Astrocyte (in vitro differentiated cells and primary cell): Measurements from ENCODE around the gene ULBP3. TPM values are rescaled to one million over a fixed set of nuclear protein-coding genes. Genes with fewer than 3 reads are reported as not detected.

Experiments
- DNase-seq: peaks from one replicate; pipeline ENCODE4 v3.0.0-alpha.2; 2010; ENCODE audit warnings: low read depth
- FAIRE-seq: peaks from 2 replicates; lab custom pipeline; 2011; peaks lifted over from hg19 to GRCh38; lab: Jason Lieb, UNC
- H2AFZ ChIP-seq: 2 replicates; pipeline ENCODE4 v1.6.0; 2012; ENCODE audit warnings: low read depth, low read length, inconsistent platforms
- H3K27ac ChIP-seq: 2 replicates; pipeline ENCODE4 v1.5.1; 2011; ENCODE audit warnings: low read depth, low read length, inconsistent platforms
- H3K27me3 ChIP-seq: 2 replicates; pipeline ENCODE4 v1.6.0; 2011; ENCODE audit warnings: low read length, inconsistent platforms; ENCODE audit not compliant: insufficient read depth
- H3K36me3 ChIP-seq: 2 replicates; pipeline ENCODE4 v1.5.1; 2011; ENCODE audit warnings: low read length, inconsistent platforms; ENCODE audit not compliant: insufficient read depth
- H3K4me1 ChIP-seq: 2 replicates; pipeline ENCODE4 v1.5.1; 2011; ENCODE audit warnings: low read length, inconsistent platforms; ENCODE audit not compliant: insufficient read depth
- H3K4me2 ChIP-seq: 2 replicates; pipeline ENCODE4 v1.6.0; 2012; ENCODE audit warnings: low read length, inconsistent platforms
- H3K4me3 ChIP-seq: 2 replicates; pipeline ENCODE4 v1.5.1; 2011; ENCODE audit warnings: low read depth, mild to moderate bottlenecking, low read length, inconsistent platforms; ENCODE audit not compliant: insufficient read depth
- H3K79me2 ChIP-seq: 2 replicates; pipeline ENCODE4 v1.6.0; 2012; ENCODE audit warnings: mild to moderate bottlenecking, low read length, inconsistent platforms; ENCODE audit not compliant: insufficient read depth
- H3K9ac ChIP-seq: 2 replicates; pipeline ENCODE4 v1.6.0; 2012; ENCODE audit warnings: mild to moderate bottlenecking, low read length, inconsistent platforms
- H3K9me3 ChIP-seq: 2 replicates; pipeline ENCODE4 v1.5.1; 2012; ENCODE audit warnings: low read depth, mild to moderate bottlenecking, low read length, inconsistent platforms; ENCODE audit not compliant: insufficient read depth
- H4K20me1 ChIP-seq: 2 replicates; pipeline ENCODE4 v1.6.0; 2012; ENCODE audit warnings: low read length, inconsistent platforms; ENCODE audit not compliant: insufficient read depth
- H3K27ac Mint-ChIP-seq: one replicate; pipeline ENCODE4 v1.8.0; 2021; ENCODE audit warnings: mild to moderate bottlenecking, mixed read lengths; ENCODE audit not compliant: unreplicated experiment
- H3K27me3 Mint-ChIP-seq: one replicate; pipeline ENCODE4 v1.8.0; 2021; ENCODE audit warnings: low read depth, mixed read lengths; ENCODE audit not compliant: unreplicated experiment
- H3K36me3 Mint-ChIP-seq: one replicate; pipeline ENCODE4 v1.8.0; 2021; ENCODE audit warnings: low read depth, mixed read lengths; ENCODE audit not compliant: unreplicated experiment
- H3K4me1 Mint-ChIP-seq: one replicate; pipeline ENCODE4 v1.8.0; 2021; ENCODE audit warnings: low read depth, mixed read lengths; ENCODE audit not compliant: unreplicated experiment
- H3K4me3 Mint-ChIP-seq: one replicate; pipeline ENCODE4 v1.8.0; 2021; ENCODE audit warnings: mild to moderate bottlenecking, moderate library complexity, mixed read lengths; ENCODE audit not compliant: unreplicated experiment
- H3K9me3 Mint-ChIP-seq: one replicate; pipeline ENCODE4 v1.8.0; 2021; ENCODE audit warnings: mild to moderate bottlenecking, mixed read lengths; ENCODE audit not compliant: unreplicated experiment
- EZH2 ChIP-seq: IDR thresholded peaks from 2 replicates; pipeline ENCODE4 v1.6.1; 2012; ENCODE audit warnings: mild to moderate bottlenecking, low read length, inconsistent platforms; ENCODE audit not compliant: insufficient read depth
- total RNA-seq: library from RNA; stranded (reverse); gene quantifications from 2 replicates; pipeline ENCODE4 v1.2.1, GENCODE V29; 2021
- TF ChIP-seq, protein P1 (sequence below): IDR thresholded peaks from 2 replicates; pipeline ENCODE4 v1.5.1; 2011; ENCODE audit warnings: low read depth, mild to moderate bottlenecking, inconsistent platforms, low read length, moderate library complexity; ENCODE audit not compliant: insufficient read depth

ULBP3 gene
- total RNA-seq, 1 donor from 2014 or later = 14.7 TPM

GRCh38 chr6:150056916-150057315, 12.0 kb downstream of the ULBP3 start:
- Histone ChIP-seq H3K36me3 (peaks cover 5% of the 10 kb centered on the region), H3K4me1 (no peaks in the 10 kb centered on the region), H3K27ac (no peak overlapping the region), H3K9ac (no peak overlapping the region), H3K9me3 (no peaks in the 10 kb centered on the region), H3K27me3 (peaks cover 15% of the 10 kb centered on the region), H3K4me2 (no peak overlapping the region), H4K20me1 (no peaks in the 10 kb centered on the region), H2AFZ (no peak overlapping the region), H3K4me3 (no peak overlapping the region), H3K79me2 (no peaks in the 10 kb centered on the region)
- peaks cover 22% of the 10 kb centered on the region for H3K36me3 Mint-ChIP-seq
- no peak overlapping the region for H3K27ac Mint-ChIP-seq
- TF ChIP-seq, protein P1, sequence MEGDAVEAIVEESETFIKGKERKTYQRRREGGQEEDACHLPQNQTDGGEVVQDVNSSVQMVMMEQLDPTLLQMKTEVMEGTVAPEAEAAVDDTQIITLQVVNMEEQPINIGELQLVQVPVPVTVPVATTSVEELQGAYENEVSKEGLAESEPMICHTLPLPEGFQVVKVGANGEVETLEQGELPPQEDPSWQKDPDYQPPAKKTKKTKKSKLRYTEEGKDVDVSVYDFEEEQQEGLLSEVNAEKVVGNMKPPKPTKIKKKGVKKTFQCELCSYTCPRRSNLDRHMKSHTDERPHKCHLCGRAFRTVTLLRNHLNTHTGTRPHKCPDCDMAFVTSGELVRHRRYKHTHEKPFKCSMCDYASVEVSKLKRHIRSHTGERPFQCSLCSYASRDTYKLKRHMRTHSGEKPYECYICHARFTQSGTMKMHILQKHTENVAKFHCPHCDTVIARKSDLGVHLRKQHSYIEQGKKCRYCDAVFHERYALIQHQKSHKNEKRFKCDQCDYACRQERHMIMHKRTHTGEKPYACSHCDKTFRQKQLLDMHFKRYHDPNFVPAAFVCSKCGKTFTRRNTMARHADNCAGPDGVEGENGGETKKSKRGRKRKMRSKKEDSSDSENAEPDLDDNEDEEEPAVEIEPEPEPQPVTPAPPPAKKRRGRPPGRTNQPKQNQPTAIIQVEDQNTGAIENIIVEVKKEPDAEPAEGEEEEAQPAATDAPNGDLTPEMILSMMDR = no peak
- H3K9me3 Mint-ChIP-seq = peaks cover 27% of the 10 kb centered on the region
- FAIRE-seq (no peak), DNase-seq (no peak)
- H3K4me3 Mint-ChIP-seq = no peak overlapping the region
- no peaks in the 10 kb centered on the region for H3K4me1 Mint-ChIP-seq
- H3K27me3 Mint-ChIP-seq = peaks cover 63% of the 10 kb centered on the region

DNA sequence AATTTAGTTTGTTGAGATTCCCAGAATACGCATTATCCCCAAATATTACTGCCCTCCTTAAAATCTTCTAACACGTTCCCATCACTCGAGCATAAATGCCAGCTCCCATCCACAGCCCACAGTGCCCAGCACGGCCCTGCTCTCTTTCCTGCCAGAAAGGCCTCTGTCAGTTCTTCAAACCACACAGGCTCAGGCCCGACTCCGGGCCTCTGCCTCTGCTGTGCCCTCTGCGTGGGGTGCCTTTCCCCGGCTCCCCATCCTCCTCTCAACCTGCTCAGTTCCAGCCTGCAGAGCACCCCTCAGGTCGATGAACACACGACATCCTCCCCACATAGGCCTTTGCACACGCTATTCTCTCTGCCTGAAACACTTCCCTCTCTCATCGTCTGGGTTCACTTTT, 12.8 kb downstream of the ULBP3 start:
- H3K4me3 ChIP-seq = no peak overlapping the region
- no peak overlapping the region for H3K27ac Mint-ChIP-seq
- H2AFZ ChIP-seq = no peak overlapping the region
- no peaks in the 10 kb centered on the region for H3K4me1 ChIP-seq
- peaks cover 20% of the 10 kb centered on the region for H3K36me3 Mint-ChIP-seq
- no peak overlapping the region for H3K4me3 Mint-ChIP-seq
- no peaks in the 10 kb centered on the region for H3K4me1 Mint-ChIP-seq
- no peaks in the 10 kb centered on the region for H3K9me3 ChIP-seq
- no peak overlapping the region for H3K4me2 ChIP-seq
- H4K20me1 ChIP-seq = no peaks in the 10 kb centered on the region
- TF ChIP-seq EZH2 = no peak
- TF ChIP-seq, protein P1 = no peak
- peaks cover 2% of the 10 kb centered on the region for H3K36me3 ChIP-seq
- peaks cover 62% of the 10 kb centered on the region for H3K27me3 Mint-ChIP-seq
- peaks cover 15% of the 10 kb centered on the region for H3K27me3 ChIP-seq
- no peak overlapping the region for H3K27ac ChIP-seq
- H3K9me3 Mint-ChIP-seq = peaks cover 28% of the 10 kb centered on the region
- H3K79me2 ChIP-seq = no peaks in the 10 kb centered on the region
- DNase-seq (no peak), FAIRE-seq (no peak)
- no peak overlapping the region for H3K9ac ChIP-seq

- H3K36me3 ChIP-seq = no peaks in the 10 kb centered on the region
- H2AFZ ChIP-seq = no peak overlapping the region
- H3K4me1 ChIP-seq = no peaks in the 10 kb centered on the region
- H3K27ac ChIP-seq = no peak overlapping the region
- Mint-ChIP-seq H3K4me1 (peaks cover 5% of the 10 kb centered on the region), H3K9me3 (peaks cover 29% of the 10 kb centered on the region), H3K36me3 (peaks cover 20% of the 10 kb centered on the region), H3K27me3 (peaks cover 63% of the 10 kb centered on the region), H3K27ac (no peak overlapping the region), H3K4me3 (no peak overlapping the region)
- H3K27me3 ChIP-seq = peaks cover 15% of the 10 kb centered on the region
- no peak overlapping the region for H3K4me3 ChIP-seq
- DNase-seq (no peak), FAIRE-seq (no peak)
- TF ChIP-seq, protein P1 = no peak
- H3K4me2 ChIP-seq = no peak overlapping the region
- H3K9ac ChIP-seq = no peak overlapping the region
- H3K9me3 ChIP-seq = no peaks in the 10 kb centered on the region
- H4K20me1 ChIP-seq = no peaks in the 10 kb centered on the region
- H3K79me2 ChIP-seq = no peaks in the 10 kb centered on the region
These were observed 13.8 kb downstream of the ULBP3 start for GRCh38 chr6:150055131-150055530.
